Measurements from ENCODE around the gene SLC9A9.
"Not testable (repeated sequence)": the region's sequence is repeated elsewhere in the genome, so short reads cannot be mapped to it uniquely, and the experiment has no call there.

The SLC9A9 gene

DNA sequence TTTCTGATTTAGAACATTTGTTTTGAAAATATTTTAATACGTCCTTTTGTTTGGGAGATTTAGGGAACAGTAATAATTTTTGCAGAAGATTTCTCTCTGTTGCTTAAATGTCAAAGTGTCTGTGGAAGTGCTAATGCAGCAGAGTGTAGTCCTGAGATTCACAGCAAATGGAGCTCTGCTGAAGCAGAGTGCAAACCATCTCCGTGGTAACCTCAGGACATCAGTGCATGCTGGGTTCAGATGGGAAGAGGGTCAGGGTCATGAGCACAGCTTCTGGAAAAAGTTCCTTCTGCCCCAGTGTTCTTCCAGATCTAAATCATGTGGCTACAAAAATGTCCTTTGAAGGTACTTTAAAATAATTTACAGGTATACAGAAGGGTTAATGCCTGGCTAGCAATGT is 39.9 kb upstream of the SLC9A9 start:
- Histone ChIP-seq H3K4me3 (ENCODE audit: low read depth, low read length) (no peak overlapping the region), H3K27ac (no peak overlapping the region), H3K9me3 (ENCODE audit: severe bottlenecking) (no peaks in the 10 kb centered on the region), H3K27me3 (ENCODE audit: insufficient read depth, low read depth, severe bottlenecking) (no peaks in the 10 kb centered on the region), H3K36me3 (no peaks in the 10 kb centered on the region)
- TF ChIP-seq, protein P1, sequence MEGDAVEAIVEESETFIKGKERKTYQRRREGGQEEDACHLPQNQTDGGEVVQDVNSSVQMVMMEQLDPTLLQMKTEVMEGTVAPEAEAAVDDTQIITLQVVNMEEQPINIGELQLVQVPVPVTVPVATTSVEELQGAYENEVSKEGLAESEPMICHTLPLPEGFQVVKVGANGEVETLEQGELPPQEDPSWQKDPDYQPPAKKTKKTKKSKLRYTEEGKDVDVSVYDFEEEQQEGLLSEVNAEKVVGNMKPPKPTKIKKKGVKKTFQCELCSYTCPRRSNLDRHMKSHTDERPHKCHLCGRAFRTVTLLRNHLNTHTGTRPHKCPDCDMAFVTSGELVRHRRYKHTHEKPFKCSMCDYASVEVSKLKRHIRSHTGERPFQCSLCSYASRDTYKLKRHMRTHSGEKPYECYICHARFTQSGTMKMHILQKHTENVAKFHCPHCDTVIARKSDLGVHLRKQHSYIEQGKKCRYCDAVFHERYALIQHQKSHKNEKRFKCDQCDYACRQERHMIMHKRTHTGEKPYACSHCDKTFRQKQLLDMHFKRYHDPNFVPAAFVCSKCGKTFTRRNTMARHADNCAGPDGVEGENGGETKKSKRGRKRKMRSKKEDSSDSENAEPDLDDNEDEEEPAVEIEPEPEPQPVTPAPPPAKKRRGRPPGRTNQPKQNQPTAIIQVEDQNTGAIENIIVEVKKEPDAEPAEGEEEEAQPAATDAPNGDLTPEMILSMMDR (IDR thresholded peaks at IDR 0.05; ENCODE audit: low read depth, low read length) = no peak
- no peak for DNase-seq

- H3K27me3 ChIP-seq (ENCODE audit: insufficient read depth, low read depth, severe bottlenecking) = no peaks in the 10 kb centered on the region
- TF ChIP-seq, protein P1 (IDR thresholded peaks at IDR 0.05; ENCODE audit: low read depth, low read length) = peak; percentile 70
- no peaks in the 10 kb centered on the region for H3K9me3 ChIP-seq (ENCODE audit: severe bottlenecking)
- no peaks in the 10 kb centered on the region for H3K36me3 ChIP-seq
- H3K27ac ChIP-seq = no peak overlapping the region
- no peak overlapping the region for H3K4me3 ChIP-seq (ENCODE audit: low read depth, low read length)
- peak; percentile 19 for DNase-seq
Measured at GRCh38 chr3:143885780-143886427, 37.6 kb upstream of the SLC9A9 start.

DNA sequence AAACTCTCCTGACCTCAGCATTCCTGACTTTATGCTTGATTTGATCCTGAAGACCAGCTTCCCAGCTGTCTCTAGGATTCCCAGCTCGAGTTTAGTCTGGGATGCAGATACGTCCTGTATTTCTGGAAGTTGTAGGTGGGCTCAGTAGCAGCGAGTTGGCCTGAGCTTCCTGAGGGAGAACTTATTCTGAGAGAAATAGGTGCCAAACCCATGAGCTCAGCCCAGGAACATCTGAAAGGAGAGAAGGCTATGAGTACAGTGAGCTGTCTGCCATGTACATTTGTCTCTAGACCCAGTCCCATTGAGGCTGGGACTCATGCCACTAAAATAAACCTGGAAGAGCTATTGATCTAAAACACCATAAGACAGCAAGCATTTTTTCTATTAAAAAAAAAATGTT is 36.6 kb upstream of the SLC9A9 start:
- H3K9me3 ChIP-seq (ENCODE audit: severe bottlenecking) = no peaks in the 10 kb centered on the region
- H3K4me3 ChIP-seq (ENCODE audit: low read depth, low read length) = no peak overlapping the region
- DNase-seq = no peak
- H3K27me3 ChIP-seq (ENCODE audit: insufficient read depth, low read depth, severe bottlenecking) = no peaks in the 10 kb centered on the region
- no peak overlapping the region for H3K27ac ChIP-seq
- H3K36me3 ChIP-seq = no peaks in the 10 kb centered on the region
- TF ChIP-seq, protein P1 (IDR thresholded peaks at IDR 0.05; ENCODE audit: low read depth, low read length) = no peak

- DNase-seq = no peak
- TF ChIP-seq, protein P1 (IDR thresholded peaks at IDR 0.05; ENCODE audit: low read depth, low read length) = no peak
- H3K27ac ChIP-seq = no peak overlapping the region
- H3K27me3 ChIP-seq (ENCODE audit: insufficient read depth, low read depth, severe bottlenecking) = no peaks in the 10 kb centered on the region
- H3K4me3 ChIP-seq (ENCODE audit: low read depth, low read length) = no peak overlapping the region
- no peaks in the 10 kb centered on the region for H3K9me3 ChIP-seq (ENCODE audit: severe bottlenecking)
- no peaks in the 10 kb centered on the region for H3K36me3 ChIP-seq
Measured at GRCh38 chr3:143883151-143883550, 34.9 kb upstream of the SLC9A9 start.

DNA sequence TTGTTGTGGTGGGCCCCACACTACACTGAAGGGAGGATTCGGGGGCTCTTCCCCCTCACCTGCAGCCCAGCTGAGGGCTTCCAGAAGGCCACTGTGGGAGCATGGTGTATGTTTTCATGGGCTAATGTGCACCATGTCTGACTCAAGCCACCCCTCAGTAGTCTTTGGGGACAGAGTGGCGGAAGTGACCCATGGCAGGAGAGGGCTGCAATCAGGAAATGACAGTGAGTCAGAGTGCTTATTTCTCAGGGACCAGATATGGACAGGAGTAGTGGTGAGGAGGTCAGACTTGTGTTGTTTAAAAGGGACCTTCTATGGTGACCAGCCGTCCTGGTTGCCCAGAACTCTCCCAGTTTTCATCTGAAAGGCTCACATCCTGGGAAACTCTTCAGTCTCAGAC is 32.8 kb upstream of the SLC9A9 start:
- H3K9me3 ChIP-seq (ENCODE audit: severe bottlenecking) = no peaks in the 10 kb centered on the region
- no peaks in the 10 kb centered on the region for H3K36me3 ChIP-seq
- no peak for DNase-seq
- TF ChIP-seq, protein P1 (IDR thresholded peaks at IDR 0.05; ENCODE audit: low read depth, low read length) = no peak
- no peak overlapping the region for H3K27ac ChIP-seq
- H3K4me3 ChIP-seq (ENCODE audit: low read depth, low read length) = no peak overlapping the region
- no peaks in the 10 kb centered on the region for H3K27me3 ChIP-seq (ENCODE audit: insufficient read depth, low read depth, severe bottlenecking)

DNA sequence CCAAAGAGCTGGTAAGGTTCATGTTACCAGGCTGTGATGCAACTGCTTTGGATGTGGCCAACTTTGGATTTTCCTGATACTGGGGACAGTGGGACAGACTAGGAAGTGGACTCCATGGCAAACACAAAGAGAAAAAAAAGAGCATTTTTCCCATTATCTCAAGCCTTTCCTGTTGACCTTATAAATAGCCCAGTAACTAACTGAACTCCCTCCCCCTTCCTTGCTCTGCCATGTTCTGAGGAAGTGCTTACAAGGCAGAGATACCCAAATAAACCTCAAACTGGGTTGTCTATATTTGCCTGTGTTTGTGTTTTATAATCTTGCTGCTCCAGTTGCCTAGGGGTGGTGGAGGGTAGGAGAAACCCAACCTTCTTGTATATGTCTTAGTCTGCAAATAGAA is 27.3 kb upstream of the SLC9A9 start:
- Histone ChIP-seq H3K27ac (no peak overlapping the region), H3K27me3 (ENCODE audit: insufficient read depth, low read depth, severe bottlenecking) (no peaks in the 10 kb centered on the region), H3K9me3 (ENCODE audit: severe bottlenecking) (no peaks in the 10 kb centered on the region), H3K36me3 (no peaks in the 10 kb centered on the region), H3K4me3 (ENCODE audit: low read depth, low read length) (no peak overlapping the region)
- DNase-seq = no peak
- TF ChIP-seq, protein P1 (IDR thresholded peaks at IDR 0.05; ENCODE audit: low read depth, low read length) = no peak

DNA sequence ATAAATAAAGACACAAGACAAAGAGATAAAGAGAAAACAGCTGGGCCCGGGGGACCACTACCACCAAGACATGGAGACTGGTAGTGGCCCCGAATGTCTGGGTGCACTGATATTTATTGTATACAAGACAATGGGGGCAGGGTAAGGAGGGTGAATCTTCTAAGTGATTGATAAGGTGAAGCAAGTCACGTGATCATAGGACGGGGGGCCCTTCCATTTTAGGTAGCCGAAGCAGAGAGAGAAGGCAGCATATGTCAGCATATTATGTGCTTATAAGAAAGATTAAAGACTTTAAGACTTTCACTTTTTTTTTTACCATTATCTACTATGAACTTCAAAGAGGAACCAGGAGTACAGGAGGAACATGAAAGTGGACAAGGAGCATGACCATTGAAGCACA is 25.3 kb upstream of the SLC9A9 start:
- DNase-seq; H3K9me3 ChIP-seq (ENCODE audit: severe bottlenecking); H3K27ac ChIP-seq; H3K27me3 ChIP-seq (ENCODE audit: insufficient read depth, low read depth, severe bottlenecking); H3K4me3 ChIP-seq (ENCODE audit: low read depth, low read length); H3K36me3 ChIP-seq: not testable (repeated sequence)
